ENCODE measurements around the gene LSM12. TPM values are rescaled to one million over a fixed set of nuclear protein-coding genes. Genes with fewer than 3 reads are reported as not detected.

The LSM12 gene
- total RNA-seq, 1 donor from 2014 or later: 39.1 TPM

- no peak overlapping the region for H3K4me3 ChIP-seq
- H3K27ac ChIP-seq: no peak overlapping the region
- H3K4me1 ChIP-seq: peaks cover 28% of the 10 kb centered on the region
- intact Hi-C loops (cut with DNase I): loop anchor here (10.0 kb wide), 1 partner anchor 101 kb away; the partner anchor contains the start of gene PPY
- TF ChIP-seq CTCF (IDR thresholded peaks at IDR 0.05): no peak
- no peaks in the 10 kb centered on the region for H3K9me3 ChIP-seq
- no peaks in the 10 kb centered on the region for H3K27me3 ChIP-seq (ENCODE audit: low read depth)
- no peak for ATAC-seq
- DNase-seq: no peak
- peaks cover 32% of the 10 kb centered on the region for H3K36me3 ChIP-seq
These were observed 21.0 kb downstream of the LSM12 start for GRCh38 chr17:44045486-44045885.

DNA sequence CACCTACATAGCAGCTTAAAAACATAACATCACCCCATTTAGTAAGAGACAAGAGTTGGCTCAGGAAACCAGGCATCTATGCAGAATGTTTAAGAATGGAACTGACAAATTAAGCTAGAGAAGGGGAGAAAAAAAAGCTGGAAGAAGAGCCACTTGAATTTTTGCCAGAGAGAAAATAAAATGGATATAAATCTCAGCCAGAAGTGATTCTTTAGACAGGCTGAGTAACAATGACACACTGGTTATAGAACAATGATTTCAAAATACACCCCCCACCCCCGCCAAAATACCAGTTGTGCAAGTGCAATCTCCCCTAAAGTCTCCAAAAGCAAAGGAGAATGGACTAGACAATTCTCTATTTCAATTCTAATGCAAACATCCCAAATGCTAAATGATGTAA is 22.4 kb downstream of the LSM12 start:
- no peaks in the 10 kb centered on the region for H3K27me3 ChIP-seq (ENCODE audit: low read depth)
- peaks cover 37% of the 10 kb centered on the region for H3K4me1 ChIP-seq
- peaks cover 25% of the 10 kb centered on the region for H3K36me3 ChIP-seq
- H3K27ac ChIP-seq: peak overlapping the region; percentile 6
- no peaks in the 10 kb centered on the region for H3K9me3 ChIP-seq
- H3K4me3 ChIP-seq: no peak overlapping the region
- no peak for TF ChIP-seq CTCF (IDR thresholded peaks at IDR 0.05)
- ATAC-seq: no peak
- DNase-seq: no peak
- intact Hi-C loops (cut with DNase I): loop anchor here (10.0 kb wide), 1 partner anchor 99 kb away; the partner anchor contains the start of gene PPY

- no peak overlapping the region for H3K4me3 ChIP-seq
- intact Hi-C loops (cut with DNase I): loop anchor here (10.0 kb wide), 1 partner anchor 98 kb away; the partner anchor contains the start of gene PPY
- DNase-seq: peak; percentile 59
- peak; percentile 16 to 20 for ATAC-seq
- H3K4me1 ChIP-seq: peaks cover 37% of the 10 kb centered on the region
- no peaks in the 10 kb centered on the region for H3K9me3 ChIP-seq
- no peak for TF ChIP-seq CTCF (IDR thresholded peaks at IDR 0.05)
- H3K27me3 ChIP-seq (ENCODE audit: low read depth): no peaks in the 10 kb centered on the region
- H3K27ac ChIP-seq: peak overlapping the region; percentile 6
- peaks cover 25% of the 10 kb centered on the region for H3K36me3 ChIP-seq
These were observed 23.2 kb downstream of the LSM12 start for GRCh38 chr17:44043272-44043696.

DNA sequence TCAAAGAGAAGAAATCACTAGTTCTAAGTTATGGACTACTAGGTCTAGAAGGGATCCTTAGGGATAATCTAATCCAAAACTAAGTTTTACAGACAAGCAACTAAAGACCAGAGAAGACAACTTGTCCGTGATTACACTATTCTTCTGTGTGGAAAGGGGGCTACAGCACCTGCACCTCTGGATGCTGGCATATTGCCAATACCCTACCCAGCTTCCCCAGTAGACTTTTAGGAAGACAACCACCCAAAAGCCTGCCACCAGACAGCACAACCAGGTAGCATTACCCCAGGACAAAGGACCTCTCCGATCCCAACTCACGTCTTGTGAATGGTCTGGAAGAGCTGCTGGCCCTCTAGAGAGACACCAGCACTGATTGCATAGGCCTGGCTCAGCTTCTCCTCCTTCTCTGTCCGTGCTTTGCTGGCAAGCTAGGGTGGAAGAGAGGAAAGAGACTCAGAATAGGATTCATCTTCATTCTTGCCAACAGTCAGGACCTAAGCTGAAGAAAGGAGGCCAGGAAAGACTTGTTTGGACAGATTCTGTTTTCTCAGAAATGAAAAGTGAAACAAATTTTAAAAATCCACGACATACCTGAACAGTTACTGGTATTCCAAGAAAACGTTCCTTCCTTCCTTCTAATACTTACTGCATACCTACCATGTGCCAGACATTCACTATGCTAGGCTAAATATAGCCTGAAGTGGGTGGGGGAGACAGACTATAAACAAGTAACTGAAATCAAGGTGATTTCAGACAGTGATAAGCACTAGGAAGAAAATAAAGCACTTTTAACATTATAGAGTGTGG is 26.4 kb downstream of the LSM12 start:
- Histone ChIP-seq H3K4me1 (peaks cover 37% of the 10 kb centered on the region), H3K27ac (peak overlapping the region; percentile 4), H3K9me3 (no peaks in the 10 kb centered on the region), H3K36me3 (peaks cover 37% of the 10 kb centered on the region), H3K4me3 (no peak overlapping the region), H3K27me3 (ENCODE audit: low read depth) (no peaks in the 10 kb centered on the region)
- intact Hi-C loops (cut with DNase I): loop anchor here (10.0 kb wide), 1 partner anchor 95 kb away; the partner anchor contains the start of gene PPY
- no peak for TF ChIP-seq CTCF (IDR thresholded peaks at IDR 0.05)
- ATAC-seq (peak; percentile 84), DNase-seq (no peak)

- no peak for DNase-seq
- H3K36me3 ChIP-seq: peaks cover 46% of the 10 kb centered on the region
- no peak overlapping the region for H3K4me3 ChIP-seq
- H3K4me1 ChIP-seq: peaks cover 25% of the 10 kb centered on the region
- no peak for ATAC-seq
- no peak overlapping the region for H3K27ac ChIP-seq
- H3K27me3 ChIP-seq (ENCODE audit: low read depth): no peaks in the 10 kb centered on the region
- intact Hi-C loops (cut with DNase I): no loop called here
- no peaks in the 10 kb centered on the region for H3K9me3 ChIP-seq
- TF ChIP-seq CTCF (IDR thresholded peaks at IDR 0.05): no peak
These were observed 27.9 kb downstream of the LSM12 start for GRCh38 chr17:44038604-44039011.
